ENCODE measurements around the gene KIRREL3.

Gene KIRREL3

GRCh38 chr11:126437731-126438130 is 562.8 kb downstream of the KIRREL3 start:
- H3K4me3 ChIP-seq (ENCODE audit: low read depth, low read length): no peak overlapping the region
- DNase-seq (ENCODE audit: low read depth, low spot score): no peak
- no peak for TF ChIP-seq CTCF (IDR thresholded peaks at IDR 0.05; ENCODE audit: low read depth, low read length)
- in situ Hi-C loops (cut with HindIII; ENCODE audit: low sequenced_read_pairs): no loop called here

GRCh38 chr11:126436209-126436755 is 564.3 kb downstream of the KIRREL3 start:
- no peak for TF ChIP-seq CTCF (IDR thresholded peaks at IDR 0.05; ENCODE audit: low read depth, low read length)
- in situ Hi-C loops (cut with HindIII; ENCODE audit: low sequenced_read_pairs): no loop called here
- no peak for DNase-seq (ENCODE audit: low read depth, low spot score)
- no peak overlapping the region for H3K4me3 ChIP-seq (ENCODE audit: low read depth, low read length)

GRCh38 chr11:126434950-126435335 is 565.6 kb downstream of the KIRREL3 start:
- in situ Hi-C loops (cut with HindIII; ENCODE audit: low sequenced_read_pairs): no loop called here
- H3K4me3 ChIP-seq (ENCODE audit: low read depth, low read length): no peak overlapping the region
- no peak for TF ChIP-seq CTCF (IDR thresholded peaks at IDR 0.05; ENCODE audit: low read depth, low read length)
- DNase-seq (ENCODE audit: low read depth, low spot score): no peak

- DNase-seq (ENCODE audit: low read depth, low spot score): no peak
- H3K4me3 ChIP-seq (ENCODE audit: low read depth, low read length): no peak overlapping the region
- no peak for TF ChIP-seq CTCF (IDR thresholded peaks at IDR 0.05; ENCODE audit: low read depth, low read length)
- in situ Hi-C loops (cut with HindIII; ENCODE audit: low sequenced_read_pairs): no loop called here
Measured at GRCh38 chr11:126433989-126434949, 566.3 kb downstream of the KIRREL3 start.

- no peak overlapping the region for H3K4me3 ChIP-seq (ENCODE audit: low read depth, low read length)
- no peak for DNase-seq (ENCODE audit: low read depth, low spot score)
- no peak for TF ChIP-seq CTCF (IDR thresholded peaks at IDR 0.05; ENCODE audit: low read depth, low read length)
- in situ Hi-C loops (cut with HindIII; ENCODE audit: low sequenced_read_pairs): no loop called here
Measured at GRCh38 chr11:126433244-126433846, 567.2 kb downstream of the KIRREL3 start.

GRCh38 chr11:126432525-126432924 is 568.0 kb downstream of the KIRREL3 start:
- in situ Hi-C loops (cut with HindIII; ENCODE audit: low sequenced_read_pairs): no loop called here
- no peak for DNase-seq (ENCODE audit: low read depth, low spot score)
- TF ChIP-seq CTCF (IDR thresholded peaks at IDR 0.05; ENCODE audit: low read depth, low read length): no peak
- H3K4me3 ChIP-seq (ENCODE audit: low read depth, low read length): no peak overlapping the region

All from astrocyte of the spinal cord (primary cell).